GM21515 (cell line): ENCODE results near the gene KIF9.
"Not testable (repeated sequence)": the region's sequence is repeated elsewhere in the genome, so short reads cannot be mapped to it uniquely, and the experiment has no call there.

Experiments used
- ATAC-seq: cut with Tn5 transposase; IDR thresholded peaks from one replicate; pipeline ENCODE4 v1.9.1; 2021; ENCODE audit not compliant: unreplicated experiment

Gene KIF9

GRCh38 chr3:47295322-47295721 lies 12.7 kb upstream of the KIF9 start:
- ATAC-seq, result no peak

- no peak for ATAC-seq
These were observed 11.8 kb upstream of the KIF9 start for GRCh38 chr3:47294392-47294791.

- ATAC-seq, result no peak
These were observed 11.2 kb upstream of the KIF9 start for GRCh38 chr3:47293822-47294221.

GRCh38 chr3:47291754-47292420 lies 9.3 kb upstream of the KIF9 start:
- ATAC-seq, result not testable (repeated sequence)

GRCh38 chr3:47291158-47291753 lies 8.7 kb upstream of the KIF9 start:
- ATAC-seq, result no peak

- ATAC-seq, result no peak
These were observed 6.6 kb upstream of the KIF9 start for GRCh38 chr3:47288966-47289910.

- no peak for ATAC-seq
These were observed 1.2 kb upstream of the KIF9 start for GRCh38 chr3:47283591-47284364.

GRCh38 chr3:47283193-47283537 lies 566 bp upstream of the KIF9 start:
- peak; percentile 2 for ATAC-seq

GRCh38 chr3:47280519-47280918 lies 2.1 kb downstream of the KIF9 start:
- no peak for ATAC-seq

- ATAC-seq, result no peak
These were observed 6.0 kb downstream of the KIF9 start for GRCh38 chr3:47276558-47276957.

- no peak for ATAC-seq
These were observed 7.9 kb downstream of the KIF9 start for GRCh38 chr3:47274652-47275051.

- no peak for ATAC-seq
These were observed 9.0 kb downstream of the KIF9 start for GRCh38 chr3:47273564-47273963.

- ATAC-seq, result no peak
These were observed 12.1 kb downstream of the KIF9 start for GRCh38 chr3:47270526-47270925.

- ATAC-seq, result no peak
These were observed 15.1 kb downstream of the KIF9 start for GRCh38 chr3:47267490-47267824.

GRCh38 chr3:47266709-47267489 lies 15.7 kb downstream of the KIF9 start:
- ATAC-seq, result no peak

GRCh38 chr3:47265725-47266428 lies 16.7 kb downstream of the KIF9 start:
- no peak for ATAC-seq

- no peak for ATAC-seq
These were observed 17.6 kb downstream of the KIF9 start for GRCh38 chr3:47265008-47265407.

GRCh38 chr3:47261301-47261700 lies 21.3 kb downstream of the KIF9 start:
- ATAC-seq, result no peak

- ATAC-seq, result no peak
These were observed 22.0 kb downstream of the KIF9 start for GRCh38 chr3:47260605-47261004.

- ATAC-seq, result no peak
These were observed 23.5 kb downstream of the KIF9 start for GRCh38 chr3:47259114-47259513.
